Natural killer cell (primary cell): Measurements from ENCODE around the gene IDI1. TPM values are rescaled to one million over a fixed set of nuclear protein-coding genes. Genes with fewer than 3 reads are reported as not detected.
A peak's percentile ranks its signal among the peaks of the same experiment; 100 is the strongest.

ENCODE experiments used
- ATAC-seq, 3 donors: fragments of 150-1000 bp in 2 of 3; fragments of 200-7000 bp in 1 of 3; cut with Tn5 transposase; 1 replicate in 1 of 3; 2 replicates in 2 of 3; pipeline ENCODE4 v1.10.0; 2021; ENCODE audit warnings: mild to moderate bottlenecking in 2 of 3, moderate library complexity in 2 of 3
- DNase-seq, 2 donors: peaks; one replicate each; pipeline versions ENCODE4 v3.0.0 to v3.0.0-alpha.2; 2013 to 2021; ENCODE audit warnings: mixed read lengths in 1 of 2
- H3K27ac ChIP-seq: one replicate; pipeline ENCODE4 v1.5.1; 2013; ENCODE audit warnings: mild to moderate bottlenecking, low read length
- H3K27me3 ChIP-seq: one replicate; pipeline ENCODE4 v1.6.1; 2013; ENCODE audit warnings: low read length; ENCODE audit not compliant: control insufficient read depth, insufficient read depth
- H3K36me3 ChIP-seq: one replicate; pipeline ENCODE4 v1.6.1; 2013; ENCODE audit warnings: low read length; ENCODE audit not compliant: control insufficient read depth, insufficient read depth
- H3K4me1 ChIP-seq: one replicate; pipeline ENCODE4 v1.6.1; 2013; ENCODE audit warnings: low read length; ENCODE audit not compliant: control insufficient read depth, insufficient read depth
- H3K4me3 ChIP-seq: one replicate; pipeline ENCODE4 v1.5.1; 2013; ENCODE audit warnings: low read length
- H3K9me3 ChIP-seq: one replicate; pipeline ENCODE4 v1.6.1; 2013; ENCODE audit warnings: low read length; ENCODE audit not compliant: control insufficient read depth, insufficient read depth
- H3K27ac Mint-ChIP-seq, 2 donors: one replicate each; pipeline ENCODE4 v1.8.0; 2022; ENCODE audit warnings: mild to moderate bottlenecking in 2 of 2, mixed read lengths in 2 of 2, moderate library complexity in 1 of 2
- H3K27me3 Mint-ChIP-seq, 2 donors: one replicate each; pipeline ENCODE4 v1.8.0; 2022; ENCODE audit warnings: low read depth in 2 of 2, mixed read lengths in 2 of 2
- H3K36me3 Mint-ChIP-seq: one replicate; pipeline ENCODE4 v1.8.0; 2022; ENCODE audit warnings: mixed read lengths
- H3K4me1 Mint-ChIP-seq, 2 donors: one replicate each; pipeline ENCODE4 v1.8.0; 2022; ENCODE audit warnings: mixed read lengths in 2 of 2
- H3K4me3 Mint-ChIP-seq: one replicate; pipeline ENCODE4 v1.8.0; 2022; ENCODE audit warnings: mild to moderate bottlenecking, moderate library complexity, mixed read lengths
- H3K9me3 Mint-ChIP-seq, 2 donors: one replicate each; pipeline ENCODE4 v1.8.0; 2022; ENCODE audit warnings: mixed read lengths in 2 of 2
- WGBS: methylation state at CpG from one replicate; pipeline ENCODE4 v1.1.7; 2013; ENCODE audit warnings: missing lambda C conversion rate; ENCODE audit not compliant: insufficient coverage; 5-methylcytosine and 5-hydroxymethylcytosine counted together
- intact Hi-C: fragments of 100-400 bp; cut with micrococcal nuclease; formaldehyde crosslinking; loops from one replicate; pipeline ENCODE4 v1.14.2; 2022
- total RNA-seq, 4 donors: library from RNA; stranded (reverse); fragments of 120-200 nt in 1 of 4; gene quantifications; one replicate each; pipeline versions ENCODE4 v1.2.3 to v1.2.4, GENCODE V29; 2013 to 2022
- TF ChIP-seq, protein P1 (sequence below): fragments of 200-600 bp; IDR thresholded peaks from one replicate; pipeline ENCODE4 v1.8.0; 2022; ENCODE audit warnings: antibody characterized with exemption

IDI1 gene
- total RNA-seq, 3 donors from 2014 or later (not counting 1 experiment from before 2014, with no cell fraction given), result 156 to 229 (median 163) TPM

DNA sequence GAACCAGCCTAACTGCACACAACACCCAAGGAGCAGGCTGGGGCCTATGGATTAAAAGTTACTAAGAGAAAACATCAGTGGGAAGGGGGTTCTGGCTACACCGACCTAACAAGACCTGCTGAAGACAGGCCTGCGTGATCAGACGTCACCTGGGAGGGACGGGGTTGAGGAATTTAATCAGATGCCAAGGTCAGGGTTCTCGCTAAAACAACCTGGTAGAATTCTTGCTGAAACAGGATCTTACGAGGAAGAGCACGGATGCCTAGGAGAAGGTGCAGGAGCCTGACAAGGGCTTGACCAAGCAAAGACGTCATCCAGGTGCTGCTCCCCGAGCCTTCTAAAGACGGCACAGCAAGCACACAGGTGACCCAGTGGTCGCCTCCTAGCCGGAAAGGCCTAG is 24.8 kb downstream of the IDI1 start:
- H3K36me3 ChIP-seq, result no peaks in the 10 kb centered on the region
- TF ChIP-seq, protein P1, sequence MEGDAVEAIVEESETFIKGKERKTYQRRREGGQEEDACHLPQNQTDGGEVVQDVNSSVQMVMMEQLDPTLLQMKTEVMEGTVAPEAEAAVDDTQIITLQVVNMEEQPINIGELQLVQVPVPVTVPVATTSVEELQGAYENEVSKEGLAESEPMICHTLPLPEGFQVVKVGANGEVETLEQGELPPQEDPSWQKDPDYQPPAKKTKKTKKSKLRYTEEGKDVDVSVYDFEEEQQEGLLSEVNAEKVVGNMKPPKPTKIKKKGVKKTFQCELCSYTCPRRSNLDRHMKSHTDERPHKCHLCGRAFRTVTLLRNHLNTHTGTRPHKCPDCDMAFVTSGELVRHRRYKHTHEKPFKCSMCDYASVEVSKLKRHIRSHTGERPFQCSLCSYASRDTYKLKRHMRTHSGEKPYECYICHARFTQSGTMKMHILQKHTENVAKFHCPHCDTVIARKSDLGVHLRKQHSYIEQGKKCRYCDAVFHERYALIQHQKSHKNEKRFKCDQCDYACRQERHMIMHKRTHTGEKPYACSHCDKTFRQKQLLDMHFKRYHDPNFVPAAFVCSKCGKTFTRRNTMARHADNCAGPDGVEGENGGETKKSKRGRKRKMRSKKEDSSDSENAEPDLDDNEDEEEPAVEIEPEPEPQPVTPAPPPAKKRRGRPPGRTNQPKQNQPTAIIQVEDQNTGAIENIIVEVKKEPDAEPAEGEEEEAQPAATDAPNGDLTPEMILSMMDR, result no peak
- H3K9me3 ChIP-seq, result no peaks in the 10 kb centered on the region
- WGBS, result 97% methylated on average over 12 of the region's 12 CpGs
- Mint-ChIP-seq H3K27ac (no peak overlapping the region), H3K27me3 (no peaks in the 10 kb centered on the region), H3K4me3 (no peak overlapping the region), H3K36me3 (no peaks in the 10 kb centered on the region), H3K9me3 (no peaks in the 10 kb centered on the region), H3K4me1 (peaks cover 0 to 8% of the 10 kb centered on the region in 2 donors)
- no peaks in the 10 kb centered on the region for H3K27me3 ChIP-seq
- no peak for DNase-seq
- ATAC-seq, result no peak
- no peaks in the 10 kb centered on the region for H3K4me1 ChIP-seq
- intact Hi-C loops, result no loop called here
- H3K27ac ChIP-seq, result no peak overlapping the region
- H3K4me3 ChIP-seq, result no peak overlapping the region

DNA sequence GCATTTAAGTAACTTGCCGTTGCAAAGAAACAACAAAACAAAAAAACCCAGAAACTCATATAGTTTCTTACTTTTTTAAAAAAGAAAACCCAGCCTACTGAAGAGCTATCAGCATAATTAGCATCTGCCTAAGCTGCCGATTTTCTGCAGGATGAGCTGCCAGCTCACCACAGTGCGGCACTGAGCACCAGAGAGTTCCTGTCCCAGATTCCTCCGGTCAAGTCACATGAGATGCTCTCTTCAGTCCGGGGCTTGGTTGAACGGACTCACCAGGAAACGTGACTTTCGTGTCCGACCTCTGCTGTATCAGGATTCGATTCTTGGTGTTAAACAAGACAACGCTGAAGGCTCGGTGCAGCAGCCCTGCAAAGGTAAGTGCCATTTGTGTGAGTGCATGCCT is 26.5 kb downstream of the IDI1 start:
- H3K4me3 Mint-ChIP-seq, result no peak overlapping the region
- TF ChIP-seq, protein P1, result no peak
- H3K36me3 ChIP-seq, result peaks cover 8% of the 10 kb centered on the region
- H3K36me3 Mint-ChIP-seq, result peaks cover 3% of the 10 kb centered on the region
- H3K4me3 ChIP-seq, result no peak overlapping the region
- ATAC-seq (no peak), DNase-seq (no peak)
- no peaks in the 10 kb centered on the region for H3K27me3 Mint-ChIP-seq
- intact Hi-C loops, result no loop called here
- H3K27me3 ChIP-seq, result no peaks in the 10 kb centered on the region
- no peak overlapping the region for H3K27ac Mint-ChIP-seq
- 91% methylated on average over 12 of the region's 12 CpGs for WGBS
- H3K9me3 Mint-ChIP-seq, result no peaks in the 10 kb centered on the region
- H3K27ac ChIP-seq, result no peak overlapping the region
- H3K4me1 ChIP-seq, result no peaks in the 10 kb centered on the region
- H3K9me3 ChIP-seq, result no peaks in the 10 kb centered on the region
- peaks cover 0 to 8% of the 10 kb centered on the region in 2 donors for H3K4me1 Mint-ChIP-seq

GRCh38 chr10:1020958-1021357 is 28.0 kb downstream of the IDI1 start:
- WGBS, result 95% methylated on average over 9 of the region's 9 CpGs
- ATAC-seq, result no peak

GRCh38 chr10:1020460-1020859 is 28.5 kb downstream of the IDI1 start:
- Histone ChIP-seq H3K36me3 (peaks cover 27% of the 10 kb centered on the region), H3K4me3 (no peak overlapping the region), H3K4me1 (no peaks in the 10 kb centered on the region), H3K9me3 (no peaks in the 10 kb centered on the region), H3K27me3 (no peaks in the 10 kb centered on the region), H3K27ac (no peak overlapping the region)
- H3K36me3 Mint-ChIP-seq, result peaks cover 12% of the 10 kb centered on the region
- H3K27ac Mint-ChIP-seq, result peak overlapping the region in 1 of 2 donors; percentile 8
- no peak overlapping the region for H3K4me3 Mint-ChIP-seq
- intact Hi-C loops, result no loop called here
- DNase-seq, result no peak
- no peak for ATAC-seq
- TF ChIP-seq, protein P1, result no peak
- H3K9me3 Mint-ChIP-seq, result no peaks in the 10 kb centered on the region
- WGBS, result 98% methylated on average over 10 of the region's 10 CpGs
- H3K4me1 Mint-ChIP-seq, result peaks cover 0 to 8% of the 10 kb centered on the region in 2 donors
- H3K27me3 Mint-ChIP-seq, result no peaks in the 10 kb centered on the region

More at GRCh38 chr10:1020958-1021357, 28.0 kb downstream of the IDI1 start:
- Histone ChIP-seq H3K4me3 (no peak overlapping the region), H3K36me3 (peaks cover 22% of the 10 kb centered on the region), H3K27me3 (no peaks in the 10 kb centered on the region), H3K27ac (no peak overlapping the region), H3K9me3 (no peaks in the 10 kb centered on the region), H3K4me1 (no peaks in the 10 kb centered on the region)
- Mint-ChIP-seq H3K9me3 (no peaks in the 10 kb centered on the region), H3K36me3 (peaks cover 12% of the 10 kb centered on the region), H3K4me3 (no peak overlapping the region), H3K27me3 (no peaks in the 10 kb centered on the region), H3K4me1 (peaks cover 0 to 8% of the 10 kb centered on the region in 2 donors), H3K27ac (peak overlapping the region in 1 of 2 donors; percentile 8)
- DNase-seq, result no peak
- TF ChIP-seq, protein P1, result no peak
- intact Hi-C loops, result no loop called here
